GM12875 (cell line): Measurements from ENCODE around the gene VIL1.

Experiments
- H3K4me3 ChIP-seq: one replicate; pipeline ENCODE4 v1.5.1; 2011; ENCODE audit warnings: low read depth, low read length, control low read depth
- CTCF ChIP-seq: IDR thresholded peaks from 2 replicates; pipeline ENCODE4 v1.5.1; 2011; ENCODE audit warnings: low read depth, mild to moderate bottlenecking, control low read depth, inconsistent platforms, low read length, moderate library complexity, borderline replicate concordance; ENCODE audit not compliant: insufficient read depth

Gene VIL1

GRCh38 chr2:218389333-218390150, 29.4 kb upstream of the VIL1 start:
- TF ChIP-seq CTCF: no peak

DNA sequence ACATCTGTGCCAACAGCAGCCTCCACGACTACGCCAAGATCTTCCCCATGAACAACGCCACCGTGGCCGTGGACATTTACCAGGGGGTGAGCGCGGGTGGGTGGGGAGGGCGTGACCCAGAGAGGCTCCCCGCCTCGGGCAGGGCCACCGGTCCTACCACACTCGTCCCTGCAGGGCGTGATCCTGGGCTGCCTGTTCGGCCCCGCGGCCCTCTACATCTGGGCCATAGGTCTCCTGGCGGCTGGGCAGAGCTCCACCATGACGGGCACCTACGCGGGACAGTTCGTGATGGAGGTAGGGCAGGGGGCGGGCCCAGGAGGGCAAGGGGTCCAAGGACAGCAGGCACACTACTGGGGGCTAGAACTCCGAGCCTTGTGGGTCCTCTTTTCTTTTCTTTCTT, 27.7 kb upstream of the VIL1 start:
- H3K4me3 ChIP-seq: no peak overlapping the region
- TF ChIP-seq CTCF: no peak

More at GRCh38 chr2:218389333-218390150, 29.4 kb upstream of the VIL1 start:
- no peak overlapping the region for H3K4me3 ChIP-seq

DNA sequence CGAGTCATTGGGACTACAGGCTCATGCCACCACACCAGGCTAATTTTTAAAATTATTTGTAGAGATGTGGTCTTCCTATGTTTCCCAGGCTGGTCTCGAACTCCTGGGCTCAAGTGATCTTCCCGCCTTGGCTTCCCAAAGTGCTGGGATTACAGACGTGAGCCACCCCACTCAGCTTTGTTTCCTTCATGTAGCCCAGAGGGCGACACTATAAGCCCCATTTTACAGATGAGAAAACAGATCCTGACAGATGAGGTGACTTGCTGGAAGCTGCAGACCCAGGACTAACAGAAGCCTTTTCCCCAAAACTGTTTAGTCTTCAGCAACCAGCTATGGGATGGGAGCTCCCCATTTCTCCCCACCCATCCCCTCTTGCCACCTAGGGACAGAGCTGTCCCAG, 26.5 kb upstream of the VIL1 start:
- TF ChIP-seq CTCF: no peak
- no peak overlapping the region for H3K4me3 ChIP-seq

DNA sequence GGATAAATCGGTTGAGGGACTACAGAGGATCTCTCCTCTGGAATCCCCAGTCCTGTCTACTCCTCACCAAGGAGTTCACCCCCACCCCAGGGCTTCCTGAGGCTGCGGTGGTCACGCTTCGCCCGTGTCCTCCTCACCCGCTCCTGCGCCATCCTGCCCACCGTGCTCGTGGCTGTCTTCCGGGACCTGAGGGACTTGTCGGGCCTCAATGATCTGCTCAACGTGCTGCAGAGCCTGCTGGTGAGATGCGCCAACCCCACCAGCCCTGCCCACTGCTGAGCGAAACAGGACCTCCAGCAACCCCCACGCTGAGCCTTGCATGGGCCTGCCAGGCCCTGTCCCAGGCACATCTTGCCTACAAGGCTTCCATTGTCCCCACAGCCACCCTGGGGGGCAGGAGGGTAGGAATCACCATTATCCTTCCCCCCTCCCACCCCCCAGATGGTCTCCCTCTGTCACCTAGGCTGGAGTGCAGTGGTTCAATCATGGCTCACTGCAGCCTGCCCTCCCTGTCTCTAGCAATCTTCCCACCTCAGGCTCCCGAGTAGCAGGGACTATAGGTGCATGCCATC, 25.9 kb upstream of the VIL1 start:
- H3K4me3 ChIP-seq: no peak overlapping the region
- no peak for TF ChIP-seq CTCF

DNA sequence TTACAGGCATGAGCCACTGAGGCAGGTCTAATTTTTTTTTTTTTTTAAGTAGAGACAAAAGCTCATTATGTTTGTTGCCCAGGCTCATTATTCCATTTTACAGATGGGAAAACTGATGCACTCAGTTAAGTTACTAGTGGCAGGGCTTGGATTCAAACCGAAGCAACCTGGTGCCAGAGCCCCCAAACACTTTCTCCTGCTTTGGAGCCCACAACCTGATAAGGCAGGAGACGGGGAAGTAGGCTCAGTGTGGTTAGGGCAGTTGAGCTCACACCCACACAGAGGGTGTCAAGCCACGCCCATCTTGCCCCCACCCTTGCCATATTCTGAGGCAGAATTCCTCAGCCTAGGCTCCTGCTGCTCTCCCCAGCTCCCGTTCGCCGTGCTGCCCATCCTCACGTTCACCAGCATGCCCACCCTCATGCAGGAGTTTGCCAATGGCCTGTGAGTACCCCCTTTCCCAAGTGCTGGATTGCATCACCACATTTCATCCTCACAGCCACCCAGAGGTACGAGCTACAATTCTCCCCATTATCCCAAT, 25.1 kb upstream of the VIL1 start:
- no peak overlapping the region for H3K4me3 ChIP-seq

DNA sequence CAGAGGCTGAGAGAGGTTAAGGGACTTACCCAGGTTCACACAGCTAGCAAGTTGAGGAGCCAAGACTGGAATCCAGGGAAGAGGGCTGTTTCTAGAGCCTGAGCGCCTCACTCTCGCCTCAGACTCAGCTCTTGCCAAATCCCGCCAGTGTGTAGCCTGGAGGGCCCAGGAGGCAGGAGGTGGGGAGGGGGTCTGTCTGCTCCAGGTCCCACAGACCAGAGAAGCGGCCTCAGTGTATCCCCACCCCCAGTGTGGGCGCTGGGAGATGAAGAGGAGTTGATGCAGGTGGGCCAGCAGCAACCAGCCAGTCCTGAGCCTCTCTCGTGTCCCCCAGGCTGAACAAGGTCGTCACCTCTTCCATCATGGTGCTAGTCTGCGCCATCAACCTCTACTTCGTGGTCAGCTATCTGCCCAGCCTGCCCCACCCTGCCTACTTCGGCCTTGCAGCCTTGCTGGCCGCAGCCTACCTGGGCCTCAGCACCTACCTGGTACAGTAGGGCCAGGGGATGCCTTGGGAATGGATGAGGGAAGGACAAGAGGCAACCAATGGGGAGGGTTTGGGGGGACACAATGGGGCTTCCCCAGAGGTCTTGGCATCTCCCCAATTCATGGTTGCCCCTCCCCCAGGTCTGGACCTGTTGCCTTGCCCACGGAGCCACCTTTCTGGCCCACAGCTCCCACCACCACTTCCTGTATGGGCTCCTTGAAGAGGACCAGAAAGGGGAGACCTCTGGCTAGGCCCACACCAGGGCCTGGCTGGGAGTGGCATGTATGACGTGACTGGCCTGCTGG, 24.4 kb upstream of the VIL1 start:
- H3K4me3 ChIP-seq: no peak overlapping the region
- no peak for TF ChIP-seq CTCF

More for the DNA sequence above, 25.1 kb upstream of the VIL1 start:
- TF ChIP-seq CTCF: no peak
